ENCODE data around the gene PTF1A.

PTF1A gene

GRCh38 chr10:23157691-23158369, 34.3 kb upstream of the PTF1A start:
- Histone ChIP-seq H3K27ac (ENCODE audit: low read length) (no peak overlapping the region), H3K27me3 (ENCODE audit: control insufficient read depth in 1 of 2, insufficient read depth in 2 of 2, low read length in 2 of 2) (peaks cover 0 to 6% of the 10 kb centered on the region in 2 donors), H3K4me3 (ENCODE audit: low read length in 2 of 2) (peak overlapping the region in 1 of 2 donors; percentile 3), H3K4me1 (ENCODE audit: control insufficient read depth, insufficient read depth, low read length) (peaks cover 2% of the 10 kb centered on the region), H3K9me3 (ENCODE audit: control insufficient read depth in 2 of 2, low read length in 2 of 2) (no peaks in the 10 kb centered on the region), H3K9ac (ENCODE audit: low read length in 2 of 2) (no peak overlapping the region), H3K36me3 (ENCODE audit: control insufficient read depth in 2 of 2, insufficient read depth in 2 of 2, low read length in 2 of 2) (no peaks in the 10 kb centered on the region)

GRCh38 chr10:23158370-23158769, 33.7 kb upstream of the PTF1A start:
- H3K4me3 ChIP-seq (ENCODE audit: low read length in 2 of 2) = peak overlapping the region in 1 of 2 donors; percentile 3
- peaks cover 0 to 6% of the 10 kb centered on the region in 2 donors for H3K27me3 ChIP-seq (ENCODE audit: control insufficient read depth in 1 of 2, insufficient read depth in 2 of 2, low read length in 2 of 2)
- no peaks in the 10 kb centered on the region for H3K36me3 ChIP-seq (ENCODE audit: control insufficient read depth in 2 of 2, insufficient read depth in 2 of 2, low read length in 2 of 2)
- H3K27ac ChIP-seq (ENCODE audit: low read length) = no peak overlapping the region
- peaks cover 2% of the 10 kb centered on the region for H3K4me1 ChIP-seq (ENCODE audit: control insufficient read depth, insufficient read depth, low read length)
- no peak overlapping the region for H3K9ac ChIP-seq (ENCODE audit: low read length in 2 of 2)
- no peaks in the 10 kb centered on the region for H3K9me3 ChIP-seq (ENCODE audit: control insufficient read depth in 2 of 2, low read length in 2 of 2)

- Histone ChIP-seq H3K4me1 (ENCODE audit: control insufficient read depth, insufficient read depth, low read length) (peaks cover 2% of the 10 kb centered on the region), H3K9ac (ENCODE audit: low read length in 2 of 2) (no peak overlapping the region), H3K27ac (ENCODE audit: low read length) (no peak overlapping the region), H3K4me3 (ENCODE audit: low read length in 2 of 2) (no peak overlapping the region), H3K9me3 (ENCODE audit: control insufficient read depth in 2 of 2, low read length in 2 of 2) (no peaks in the 10 kb centered on the region), H3K36me3 (ENCODE audit: control insufficient read depth in 2 of 2, insufficient read depth in 2 of 2, low read length in 2 of 2) (no peaks in the 10 kb centered on the region), H3K27me3 (ENCODE audit: control insufficient read depth in 1 of 2, insufficient read depth in 2 of 2, low read length in 2 of 2) (peaks cover 20 to 53% of the 10 kb centered on the region in 2 donors)
Observed at GRCh38 chr10:23171232-23171876, 20.8 kb upstream of the PTF1A start.

- Histone ChIP-seq H3K27ac (ENCODE audit: low read length) (no peak overlapping the region), H3K27me3 (ENCODE audit: control insufficient read depth in 1 of 2, insufficient read depth in 2 of 2, low read length in 2 of 2) (peaks cover 25 to 53% of the 10 kb centered on the region in 2 donors)
Observed at GRCh38 chr10:23172429-23173213, 19.5 kb upstream of the PTF1A start.

GRCh38 chr10:23173214-23174073, 18.7 kb upstream of the PTF1A start:
- H3K4me1 ChIP-seq (ENCODE audit: control insufficient read depth, insufficient read depth, low read length) = peaks cover 2% of the 10 kb centered on the region
- H3K36me3 ChIP-seq (ENCODE audit: control insufficient read depth in 2 of 2, insufficient read depth in 2 of 2, low read length in 2 of 2) = no peaks in the 10 kb centered on the region
- H3K9me3 ChIP-seq (ENCODE audit: control insufficient read depth in 2 of 2, low read length in 2 of 2) = no peaks in the 10 kb centered on the region
- peaks cover 28 to 53% of the 10 kb centered on the region in 2 donors for H3K27me3 ChIP-seq (ENCODE audit: control insufficient read depth in 1 of 2, insufficient read depth in 2 of 2, low read length in 2 of 2)
- no peak overlapping the region for H3K9ac ChIP-seq (ENCODE audit: low read length in 2 of 2)
- H3K4me3 ChIP-seq (ENCODE audit: low read length in 2 of 2) = no peak overlapping the region
- H3K27ac ChIP-seq (ENCODE audit: low read length) = no peak overlapping the region

More at GRCh38 chr10:23172429-23173213, 19.5 kb upstream of the PTF1A start:
- Histone ChIP-seq H3K9ac (ENCODE audit: low read length in 2 of 2) (no peak overlapping the region), H3K9me3 (ENCODE audit: control insufficient read depth in 2 of 2, low read length in 2 of 2) (no peaks in the 10 kb centered on the region), H3K36me3 (ENCODE audit: control insufficient read depth in 2 of 2, insufficient read depth in 2 of 2, low read length in 2 of 2) (no peaks in the 10 kb centered on the region), H3K4me1 (ENCODE audit: control insufficient read depth, insufficient read depth, low read length) (peaks cover 2% of the 10 kb centered on the region), H3K4me3 (ENCODE audit: low read length in 2 of 2) (no peak overlapping the region)

GRCh38 chr10:23174074-23174976, 17.8 kb upstream of the PTF1A start:
- peaks cover 30 to 55% of the 10 kb centered on the region in 2 donors for H3K27me3 ChIP-seq (ENCODE audit: control insufficient read depth in 1 of 2, insufficient read depth in 2 of 2, low read length in 2 of 2)
- peaks cover 2% of the 10 kb centered on the region for H3K4me1 ChIP-seq (ENCODE audit: control insufficient read depth, insufficient read depth, low read length)
- no peak overlapping the region for H3K9ac ChIP-seq (ENCODE audit: low read length in 2 of 2)
- H3K36me3 ChIP-seq (ENCODE audit: control insufficient read depth in 2 of 2, insufficient read depth in 2 of 2, low read length in 2 of 2) = no peaks in the 10 kb centered on the region
- H3K27ac ChIP-seq (ENCODE audit: low read length) = no peak overlapping the region
- no peaks in the 10 kb centered on the region for H3K9me3 ChIP-seq (ENCODE audit: control insufficient read depth in 2 of 2, low read length in 2 of 2)
- no peak overlapping the region for H3K4me3 ChIP-seq (ENCODE audit: low read length in 2 of 2)

- no peaks in the 10 kb centered on the region for H3K9me3 ChIP-seq (ENCODE audit: control insufficient read depth in 2 of 2, low read length in 2 of 2)
- no peak overlapping the region for H3K9ac ChIP-seq (ENCODE audit: low read length in 2 of 2)
- H3K27me3 ChIP-seq (ENCODE audit: control insufficient read depth in 1 of 2, insufficient read depth in 2 of 2, low read length in 2 of 2) = peaks cover 27 to 55% of the 10 kb centered on the region in 2 donors
- no peaks in the 10 kb centered on the region for H3K36me3 ChIP-seq (ENCODE audit: control insufficient read depth in 2 of 2, insufficient read depth in 2 of 2, low read length in 2 of 2)
- peaks cover 2% of the 10 kb centered on the region for H3K4me1 ChIP-seq (ENCODE audit: control insufficient read depth, insufficient read depth, low read length)
- H3K4me3 ChIP-seq (ENCODE audit: low read length in 2 of 2) = no peak overlapping the region
- no peak overlapping the region for H3K27ac ChIP-seq (ENCODE audit: low read length)
Observed at GRCh38 chr10:23174977-23175512, 17.1 kb upstream of the PTF1A start.

- H3K4me3 ChIP-seq (ENCODE audit: low read length in 2 of 2) = no peak overlapping the region
- H3K4me1 ChIP-seq (ENCODE audit: control insufficient read depth, insufficient read depth, low read length) = no peaks in the 10 kb centered on the region
- H3K27me3 ChIP-seq (ENCODE audit: control insufficient read depth in 1 of 2, insufficient read depth in 2 of 2, low read length in 2 of 2) = peaks cover 18 to 20% of the 10 kb centered on the region in 2 donors
Observed at GRCh38 chr10:23186178-23186577, 5.9 kb upstream of the PTF1A start.

GRCh38 chr10:23186697-23187096, 5.4 kb upstream of the PTF1A start:
- no peaks in the 10 kb centered on the region for H3K36me3 ChIP-seq (ENCODE audit: control insufficient read depth in 2 of 2, insufficient read depth in 2 of 2, low read length in 2 of 2)
- peaks cover 0 to 3% of the 10 kb centered on the region in 2 donors for H3K9me3 ChIP-seq (ENCODE audit: control insufficient read depth in 2 of 2, low read length in 2 of 2)
- no peak overlapping the region for H3K27ac ChIP-seq (ENCODE audit: low read length)
- no peaks in the 10 kb centered on the region for H3K4me1 ChIP-seq (ENCODE audit: control insufficient read depth, insufficient read depth, low read length)
- no peak overlapping the region for H3K4me3 ChIP-seq (ENCODE audit: low read length in 2 of 2)
- peaks cover 21 to 25% of the 10 kb centered on the region in 2 donors for H3K27me3 ChIP-seq (ENCODE audit: control insufficient read depth in 1 of 2, insufficient read depth in 2 of 2, low read length in 2 of 2)
- no peak overlapping the region for H3K9ac ChIP-seq (ENCODE audit: low read length in 2 of 2)

More at GRCh38 chr10:23186178-23186577, 5.9 kb upstream of the PTF1A start:
- no peak overlapping the region for H3K27ac ChIP-seq (ENCODE audit: low read length)
- peaks cover 0 to 3% of the 10 kb centered on the region in 2 donors for H3K9me3 ChIP-seq (ENCODE audit: control insufficient read depth in 2 of 2, low read length in 2 of 2)
- no peaks in the 10 kb centered on the region for H3K36me3 ChIP-seq (ENCODE audit: control insufficient read depth in 2 of 2, insufficient read depth in 2 of 2, low read length in 2 of 2)
- H3K9ac ChIP-seq (ENCODE audit: low read length in 2 of 2) = no peak overlapping the region

All from stomach smooth muscle (tissue), 2 donors.